HG02943 (cell line): ENCODE measurements around the gene LRGUK.
"Not testable (repeated sequence)": the region's sequence is repeated elsewhere in the genome, so short reads cannot be mapped to it uniquely, and the experiment has no call there.

Experiments used
- ATAC-seq: cut with Tn5 transposase; IDR thresholded peaks from one replicate; pipeline ENCODE4 v1.9.1; 2021; ENCODE audit warnings: mild to moderate bottlenecking, low read depth, moderate library complexity; ENCODE audit not compliant: unreplicated experiment

Gene LRGUK

DNA sequence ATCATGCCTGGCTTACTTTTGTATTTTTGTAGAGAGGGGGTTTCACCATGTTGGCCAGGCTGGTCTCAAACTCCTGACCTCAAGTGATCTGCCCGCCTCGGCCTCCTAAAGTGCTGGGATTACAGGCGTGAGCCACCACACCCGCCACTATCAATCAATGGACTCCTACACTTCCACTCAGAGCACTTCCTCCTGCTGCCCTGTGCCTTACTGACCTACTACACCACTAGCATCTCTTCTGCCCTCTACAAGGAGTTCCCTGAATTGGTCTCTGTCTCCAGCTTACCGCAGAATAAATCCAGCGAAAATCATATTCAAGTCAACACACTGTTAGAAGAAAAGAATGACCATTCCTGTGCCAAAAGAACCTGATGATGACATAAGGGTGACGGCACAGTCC, 168.8 kb downstream of the LRGUK start:
- not testable (repeated sequence) for ATAC-seq

DNA sequence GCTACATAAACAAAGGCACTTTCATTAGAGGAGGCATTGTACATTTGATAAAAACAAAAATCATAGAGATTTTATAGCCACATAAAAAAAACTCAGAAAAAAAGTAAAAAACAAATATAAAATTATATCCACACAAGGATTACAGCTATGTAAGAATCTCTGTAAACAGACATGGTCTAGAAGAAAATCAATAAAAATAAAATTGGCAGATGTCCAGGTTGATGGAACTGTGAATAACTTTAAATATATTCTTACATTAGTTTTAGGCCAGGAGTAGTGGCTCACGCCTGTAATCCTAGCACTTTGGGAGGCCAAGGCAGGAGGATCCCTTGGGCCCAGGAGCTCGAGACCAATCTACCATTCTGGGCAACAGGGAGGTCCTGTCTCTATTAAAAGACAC, 170.3 kb downstream of the LRGUK start:
- no peak for ATAC-seq

DNA sequence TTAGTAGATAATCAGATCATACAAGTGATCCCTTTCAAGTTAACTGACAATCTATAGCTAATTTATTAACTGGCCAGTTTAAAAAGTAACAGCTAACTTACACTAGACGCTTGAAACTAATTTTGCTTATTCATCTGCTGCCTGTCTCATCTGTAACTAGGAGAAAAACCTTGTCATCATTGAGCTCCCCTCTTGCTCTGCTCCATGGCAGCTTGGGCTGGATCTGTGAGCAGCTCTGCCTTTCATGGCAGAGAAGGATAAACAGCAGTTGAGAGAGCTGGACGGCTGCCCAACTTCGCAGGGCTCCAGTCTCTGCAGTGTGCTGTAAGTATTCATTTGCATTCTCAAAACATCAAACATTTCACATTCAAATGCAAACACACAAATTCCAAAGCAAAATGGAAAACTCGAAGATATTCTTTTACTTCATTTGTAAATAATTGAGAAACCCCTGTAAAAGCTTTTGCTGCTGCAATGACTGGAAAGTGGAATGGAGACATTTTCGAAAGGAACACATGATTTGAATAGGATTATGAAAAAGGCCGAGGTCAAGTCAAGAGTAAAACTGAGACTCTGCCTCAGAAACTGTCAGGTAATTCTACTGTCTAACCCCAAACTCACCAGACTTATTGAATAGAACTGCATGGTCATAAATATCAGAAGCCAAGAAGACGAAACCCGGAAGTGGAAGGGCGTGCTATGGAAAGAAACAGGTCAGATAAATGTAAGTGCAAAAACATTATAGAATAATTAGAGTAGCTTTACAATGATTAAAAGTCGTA, 172.0 kb downstream of the LRGUK start:
- ATAC-seq, result peak; percentile 84

DNA sequence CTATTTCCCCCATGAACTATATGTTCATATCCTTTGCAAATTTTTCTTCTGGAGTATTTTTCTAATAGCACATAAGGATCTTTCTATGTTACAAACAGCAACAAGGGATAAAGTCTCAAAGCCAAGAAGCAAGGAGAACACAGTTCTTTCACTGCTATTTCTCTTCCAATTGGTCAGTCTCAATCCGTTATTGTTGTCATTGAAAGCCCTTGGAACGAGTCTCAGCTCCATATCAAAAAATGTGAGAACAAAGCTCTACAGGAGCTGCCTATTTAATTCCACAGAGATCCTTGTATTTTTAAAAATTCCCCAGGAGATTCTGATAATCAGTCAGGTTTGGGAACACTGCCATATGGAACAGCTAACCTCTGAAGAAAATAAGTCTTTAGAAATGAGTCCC, 173.8 kb downstream of the LRGUK start:
- ATAC-seq, result no peak

DNA sequence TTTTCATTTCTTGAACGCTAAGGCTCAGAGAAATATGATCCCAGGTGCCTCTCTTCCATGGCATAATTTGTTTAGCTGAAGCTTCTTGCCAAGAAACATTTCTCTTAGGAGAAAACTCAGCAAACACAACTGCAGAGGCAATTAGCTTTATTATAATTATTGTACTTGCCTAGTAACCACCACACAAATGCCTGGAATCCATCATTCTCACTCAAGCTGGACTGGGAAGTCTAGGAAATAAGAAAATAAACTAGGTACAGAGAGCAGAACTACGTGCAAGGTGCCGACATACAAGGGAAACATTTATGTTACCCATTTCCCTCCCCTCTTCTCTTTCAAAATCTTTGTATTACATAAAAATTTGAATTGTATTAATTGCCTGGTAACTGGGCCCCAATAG, 174.5 kb downstream of the LRGUK start:
- no peak for ATAC-seq

DNA sequence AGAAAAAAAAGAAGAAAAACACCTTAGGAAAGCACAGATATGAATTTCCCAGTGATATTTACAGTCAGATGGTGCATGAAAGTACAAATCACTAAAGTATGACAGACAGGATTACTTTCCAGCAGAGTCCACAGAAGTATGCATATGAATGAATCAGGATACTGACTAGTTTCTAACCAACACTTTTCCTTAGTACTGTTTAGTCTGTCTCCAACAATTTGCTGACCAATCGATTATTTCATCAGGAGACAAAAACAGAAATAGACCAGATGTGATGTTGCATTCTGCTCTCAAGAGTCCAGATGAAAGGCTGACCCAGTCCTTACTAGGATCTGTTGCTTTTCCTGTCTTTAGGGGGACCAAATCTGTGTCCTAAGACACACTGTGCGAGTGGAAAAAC, 175.0 kb downstream of the LRGUK start:
- ATAC-seq, result no peak

DNA sequence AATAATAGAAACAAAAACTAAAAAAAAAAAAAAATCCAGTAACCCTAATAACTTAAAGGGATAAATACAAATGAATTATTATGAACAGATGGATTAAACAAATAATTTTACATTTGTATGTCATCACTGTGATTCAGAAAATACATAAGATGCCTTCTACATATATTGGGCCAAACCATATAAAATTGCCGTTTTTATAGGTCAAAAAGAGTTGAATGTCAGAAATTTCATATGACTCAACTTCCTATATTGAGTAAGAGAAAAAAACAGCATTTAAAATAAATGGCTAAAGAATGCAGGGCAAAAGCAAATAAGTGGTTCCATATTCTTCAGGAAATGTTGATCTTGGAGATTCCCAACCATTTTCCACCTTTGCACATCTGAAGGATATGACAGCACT, 180.2 kb downstream of the LRGUK start:
- no peak for ATAC-seq

DNA sequence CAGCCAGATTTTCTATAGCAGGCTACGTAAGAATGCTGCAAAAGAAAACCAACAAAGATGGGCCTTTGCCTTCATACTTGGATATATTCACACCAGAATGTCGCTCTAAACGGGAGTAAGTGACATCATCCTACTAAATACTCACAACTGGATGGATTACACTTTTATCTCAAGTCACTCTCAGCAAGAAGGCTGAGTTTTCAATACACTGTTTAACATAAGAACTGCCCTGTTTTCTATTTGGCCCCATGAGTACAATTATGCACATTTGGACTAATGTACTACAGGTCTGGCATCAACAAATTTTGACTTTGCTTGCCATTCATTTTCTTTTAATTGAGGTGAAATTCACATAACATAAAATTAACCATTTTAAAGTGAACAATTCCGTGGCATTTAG, 181.4 kb downstream of the LRGUK start:
- ATAC-seq, result no peak

DNA sequence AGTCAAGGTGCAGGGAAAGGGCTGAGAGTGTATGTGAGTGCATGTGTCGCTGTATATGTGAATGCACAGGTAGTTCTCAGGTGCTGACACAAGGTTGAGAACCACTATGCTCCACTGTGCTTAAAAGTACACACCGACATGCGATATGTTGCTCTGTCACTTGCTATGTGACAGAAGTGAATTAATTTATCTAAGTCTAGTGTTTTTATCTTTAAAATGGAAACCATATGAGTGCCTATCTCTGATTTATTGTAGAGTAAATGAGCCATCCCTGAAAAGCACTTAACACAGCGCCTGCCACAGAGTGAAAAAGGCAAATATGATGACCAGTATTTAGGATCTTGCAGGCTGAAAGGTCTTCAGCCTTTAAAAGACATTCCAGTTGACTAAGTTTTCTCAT, 184.7 kb downstream of the LRGUK start:
- ATAC-seq, result no peak

DNA sequence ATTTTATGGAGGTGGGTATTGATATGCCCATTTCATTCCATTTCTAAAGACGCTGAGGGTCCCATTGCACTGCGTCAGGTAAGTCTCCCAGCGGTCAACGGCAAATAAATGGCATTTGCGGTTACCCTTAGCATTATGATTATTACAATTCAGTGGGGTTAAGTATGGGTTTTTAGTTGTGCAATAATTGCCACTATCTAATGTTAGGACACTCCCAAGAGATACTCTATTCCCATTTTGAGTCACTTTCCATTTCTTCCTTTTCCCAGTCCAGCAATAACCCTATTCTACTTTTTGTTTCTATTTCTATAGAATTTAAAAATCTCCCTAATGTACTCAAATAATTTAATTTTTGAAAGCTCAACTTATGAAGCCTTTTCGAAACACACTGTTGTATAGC, 185.6 kb downstream of the LRGUK start:
- ATAC-seq, result no peak

DNA sequence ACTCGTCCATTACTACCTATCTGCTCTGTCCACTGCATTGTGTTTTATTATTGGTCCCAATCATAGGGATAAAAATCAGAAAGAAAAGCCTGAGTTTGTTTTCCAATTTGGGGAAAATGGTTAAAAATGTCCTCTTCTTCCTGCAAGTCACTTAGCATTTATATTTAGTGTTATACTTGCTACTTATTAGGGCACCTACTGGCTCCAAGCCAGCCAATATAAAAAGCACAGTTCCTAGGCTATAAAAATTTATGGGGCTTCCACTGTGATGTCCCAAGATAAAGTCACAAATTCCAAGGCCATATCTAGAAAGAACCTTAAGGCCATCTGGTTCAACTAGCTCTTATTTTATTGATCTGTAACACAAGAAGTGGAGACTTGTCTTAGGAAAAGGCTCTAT, 186.4 kb downstream of the LRGUK start:
- ATAC-seq, result no peak
